Lower lobe of right lung (tissue), 2 donors: Measurements from ENCODE around the gene CSMD2. TPM values are rescaled to one million over a fixed set of nuclear protein-coding genes. Genes with fewer than 3 reads are reported as not detected.

Source experiments
- ATAC-seq, 2 donors: fragments of 200-7000 bp; cut with Tn5 transposase; one replicate each; pipeline ENCODE4 v1.9.1; 2020 to 2022; ENCODE audit warnings: mild to moderate bottlenecking in 2 of 2, moderate library complexity in 2 of 2
- DNase-seq: peaks from one replicate; pipeline ENCODE4 v3.0.0-alpha.2; 2020
- H3K27ac ChIP-seq: fragments of 200-600 bp; one replicate; pipeline ENCODE4 v1.8.0; 2022
- H3K27me3 ChIP-seq: fragments of 200-600 bp; one replicate; pipeline ENCODE4 v1.8.0; 2022; ENCODE audit warnings: low read depth
- H3K36me3 ChIP-seq: fragments of 200-600 bp; one replicate; pipeline ENCODE4 v1.8.0; 2022; ENCODE audit warnings: mild to moderate bottlenecking
- H3K4me1 ChIP-seq: fragments of 200-600 bp; one replicate; pipeline ENCODE4 v1.8.0; 2022
- H3K4me3 ChIP-seq: fragments of 200-600 bp; one replicate; pipeline ENCODE4 v1.8.0; 2022; ENCODE audit warnings: mild to moderate bottlenecking
- H3K9me3 ChIP-seq: fragments of 200-600 bp; one replicate; pipeline ENCODE4 v1.8.0; 2022
- intact Hi-C: fragments of 100-400 bp; cut with DNase I; formaldehyde crosslinking; loops from one replicate; pipeline ENCODE4 v1.11.0; 2022
- total RNA-seq: library from RNA; stranded (reverse); fragmentation: NEBNext Ultra II Directional; extraction: Animal tissue kit (Norgen Biotek cat#: 25700); gene quantifications from one replicate; pipeline ENCODE4 v1.2.1, GENCODE V29; 2021
- TF ChIP-seq, protein P1 (sequence below): fragments of 200-600 bp; IDR thresholded peaks from one replicate; pipeline ENCODE4 v1.8.0; 2022; ENCODE audit warnings: antibody characterized with exemption, mild to moderate bottlenecking
- donor health status: DM: no; HTN: yes; CAD: no; lungs with severe emphysema.

The CSMD2 gene
- total RNA-seq, 1 donor from 2014 or later = 1.1 TPM

DNA sequence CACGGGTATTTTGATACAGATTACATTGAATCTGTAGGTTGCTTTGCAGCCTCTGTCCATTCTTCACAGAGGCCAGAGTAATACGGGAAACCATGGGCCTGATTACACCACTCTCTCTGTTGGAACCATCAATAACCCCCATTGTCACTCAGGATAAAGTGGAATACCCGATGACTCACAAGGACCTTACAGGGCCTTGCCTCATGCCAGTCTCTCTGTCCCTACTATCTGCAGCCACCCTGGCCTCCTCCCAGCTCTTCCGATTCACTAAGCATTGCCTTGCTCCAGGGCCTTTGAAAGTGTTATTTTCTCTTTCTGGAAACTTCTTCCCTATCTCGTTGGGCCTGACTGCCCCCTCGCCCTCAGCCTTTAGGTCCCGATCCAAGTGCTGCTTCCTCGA, 239.4 kb downstream of the CSMD2 start:
- no peak for DNase-seq
- Histone ChIP-seq H3K27me3 (no peaks in the 10 kb centered on the region), H3K27ac (no peak overlapping the region), H3K4me3 (no peak overlapping the region), H3K9me3 (no peaks in the 10 kb centered on the region), H3K36me3 (no peaks in the 10 kb centered on the region), H3K4me1 (no peaks in the 10 kb centered on the region)
- ATAC-seq = no peak
- TF ChIP-seq, protein P1, sequence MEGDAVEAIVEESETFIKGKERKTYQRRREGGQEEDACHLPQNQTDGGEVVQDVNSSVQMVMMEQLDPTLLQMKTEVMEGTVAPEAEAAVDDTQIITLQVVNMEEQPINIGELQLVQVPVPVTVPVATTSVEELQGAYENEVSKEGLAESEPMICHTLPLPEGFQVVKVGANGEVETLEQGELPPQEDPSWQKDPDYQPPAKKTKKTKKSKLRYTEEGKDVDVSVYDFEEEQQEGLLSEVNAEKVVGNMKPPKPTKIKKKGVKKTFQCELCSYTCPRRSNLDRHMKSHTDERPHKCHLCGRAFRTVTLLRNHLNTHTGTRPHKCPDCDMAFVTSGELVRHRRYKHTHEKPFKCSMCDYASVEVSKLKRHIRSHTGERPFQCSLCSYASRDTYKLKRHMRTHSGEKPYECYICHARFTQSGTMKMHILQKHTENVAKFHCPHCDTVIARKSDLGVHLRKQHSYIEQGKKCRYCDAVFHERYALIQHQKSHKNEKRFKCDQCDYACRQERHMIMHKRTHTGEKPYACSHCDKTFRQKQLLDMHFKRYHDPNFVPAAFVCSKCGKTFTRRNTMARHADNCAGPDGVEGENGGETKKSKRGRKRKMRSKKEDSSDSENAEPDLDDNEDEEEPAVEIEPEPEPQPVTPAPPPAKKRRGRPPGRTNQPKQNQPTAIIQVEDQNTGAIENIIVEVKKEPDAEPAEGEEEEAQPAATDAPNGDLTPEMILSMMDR = no peak
- intact Hi-C loops = no loop called here

DNA sequence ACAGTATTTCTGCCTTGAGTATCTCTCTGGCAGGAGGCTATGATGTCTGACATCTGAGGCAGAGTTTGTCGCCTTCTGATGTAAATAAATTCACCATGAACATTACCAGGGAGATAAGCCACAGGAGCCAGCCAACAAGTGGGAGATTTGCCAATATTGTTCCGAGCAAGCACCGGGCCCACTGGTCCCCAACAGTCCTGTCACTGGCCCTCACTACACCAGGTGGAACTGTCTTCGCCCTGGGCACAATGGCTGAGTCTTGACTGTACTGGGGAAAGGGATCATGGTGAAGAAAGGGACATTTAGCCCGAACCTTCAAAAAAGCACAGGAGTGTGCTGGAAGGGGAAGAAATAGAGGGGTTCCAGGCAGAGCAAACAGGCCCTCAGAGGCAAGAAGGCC, 243.7 kb downstream of the CSMD2 start:
- DNase-seq (no peak), ATAC-seq (no peak)
- no peak overlapping the region for H3K4me3 ChIP-seq
- H3K36me3 ChIP-seq = no peaks in the 10 kb centered on the region
- intact Hi-C loops = no loop called here
- no peaks in the 10 kb centered on the region for H3K27me3 ChIP-seq
- H3K4me1 ChIP-seq = no peaks in the 10 kb centered on the region
- no peaks in the 10 kb centered on the region for H3K9me3 ChIP-seq
- no peak overlapping the region for H3K27ac ChIP-seq
- TF ChIP-seq, protein P1 = no peak

GRCh38 chr1:33918368-33918767, 246.7 kb downstream of the CSMD2 start:
- DNase-seq (no peak), ATAC-seq (no peak)
- Histone ChIP-seq H3K4me3 (no peak overlapping the region), H3K9me3 (no peaks in the 10 kb centered on the region), H3K27ac (no peak overlapping the region), H3K27me3 (no peaks in the 10 kb centered on the region), H3K4me1 (no peaks in the 10 kb centered on the region), H3K36me3 (no peaks in the 10 kb centered on the region)
- intact Hi-C loops = no loop called here
- TF ChIP-seq, protein P1 = no peak

DNA sequence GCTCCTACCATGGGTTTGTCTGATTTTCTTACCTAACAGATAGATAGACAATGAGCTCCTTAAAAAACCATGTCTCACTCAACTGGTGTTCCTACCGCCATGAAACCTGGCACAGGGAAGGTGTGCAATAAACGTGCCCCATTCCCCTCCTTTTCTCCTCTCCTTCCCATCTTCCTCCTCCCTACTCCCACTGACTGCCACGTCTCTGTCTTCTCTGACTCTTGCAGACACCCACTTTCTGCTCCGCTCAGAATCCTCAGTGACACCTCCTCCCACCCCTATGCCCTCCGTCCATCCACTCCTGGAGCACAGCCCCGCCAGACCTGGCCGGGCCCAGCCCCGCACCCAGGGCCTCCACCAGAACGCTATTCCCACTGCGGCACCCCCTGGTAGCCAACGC, 248.2 kb downstream of the CSMD2 start:
- no peaks in the 10 kb centered on the region for H3K4me1 ChIP-seq
- ATAC-seq (no peak), DNase-seq (no peak)
- TF ChIP-seq, protein P1 = no peak
- H3K27ac ChIP-seq = no peak overlapping the region
- H3K4me3 ChIP-seq = no peak overlapping the region
- H3K27me3 ChIP-seq = no peaks in the 10 kb centered on the region
- intact Hi-C loops = no loop called here
- no peaks in the 10 kb centered on the region for H3K9me3 ChIP-seq
- no peaks in the 10 kb centered on the region for H3K36me3 ChIP-seq

GRCh38 chr1:33914531-33914930, 250.5 kb downstream of the CSMD2 start:
- H3K4me1 ChIP-seq = no peaks in the 10 kb centered on the region
- intact Hi-C loops = no loop called here
- H3K27ac ChIP-seq = no peak overlapping the region
- no peak for DNase-seq
- no peak overlapping the region for H3K4me3 ChIP-seq
- ATAC-seq = no peak
- no peaks in the 10 kb centered on the region for H3K9me3 ChIP-seq
- no peaks in the 10 kb centered on the region for H3K27me3 ChIP-seq
- H3K36me3 ChIP-seq = no peaks in the 10 kb centered on the region
- TF ChIP-seq, protein P1 = no peak

DNA sequence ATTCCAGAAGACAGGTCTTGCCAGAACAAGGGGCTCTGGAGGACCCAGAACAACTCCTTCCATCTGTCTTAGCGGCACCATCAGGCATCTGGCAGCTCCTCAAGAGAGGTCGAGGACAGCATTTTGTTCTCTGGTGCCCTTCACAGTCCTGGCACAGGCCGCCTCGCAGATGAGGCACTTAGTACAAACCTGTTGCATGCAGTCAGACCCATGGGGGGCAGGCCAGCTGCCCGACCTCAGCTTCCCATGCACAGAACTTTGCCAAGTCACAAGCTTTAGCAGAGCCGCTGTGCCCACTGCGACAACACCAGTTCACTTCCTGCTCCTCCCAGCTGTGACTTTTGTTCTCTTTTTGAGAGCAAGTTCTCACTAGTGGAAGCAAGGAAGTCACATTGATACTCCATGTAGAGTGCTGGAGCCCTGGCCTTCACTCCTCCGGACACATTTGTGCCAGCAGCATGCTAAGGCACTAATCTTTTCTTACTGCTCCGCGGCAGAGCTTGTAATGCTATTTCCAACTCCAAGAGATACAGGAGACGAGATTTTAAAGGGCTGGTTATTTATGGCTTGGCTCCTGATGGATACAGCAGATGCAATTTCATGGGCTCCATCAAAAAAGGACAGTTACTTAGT, 256.6 kb downstream of the CSMD2 start:
- TF ChIP-seq, protein P1 = no peak
- no peak for ATAC-seq
- intact Hi-C loops = no loop called here

More for the DNA sequence above, 256.6 kb downstream of the CSMD2 start:
- DNase-seq = no peak
- H3K36me3 ChIP-seq = no peaks in the 10 kb centered on the region
- no peaks in the 10 kb centered on the region for H3K9me3 ChIP-seq
- H3K4me1 ChIP-seq = no peaks in the 10 kb centered on the region
- H3K27me3 ChIP-seq = no peaks in the 10 kb centered on the region
- H3K27ac ChIP-seq = no peak overlapping the region
- no peak overlapping the region for H3K4me3 ChIP-seq
